ENCODE measurements around the gene TRABD. TPM values are rescaled to one million over a fixed set of nuclear protein-coding genes. Genes with fewer than 3 reads are reported as not detected.
"Not testable (repeated sequence)": the region's sequence is repeated elsewhere in the genome, so short reads cannot be mapped to it uniquely, and the experiment has no call there.

Gene TRABD
- total RNA-seq, 3 donors from 2014 or later = 17.3 to 35.7 (median 28.2) TPM

GRCh38 chr22:50165436-50166123 is 20.1 kb upstream of the TRABD start:
- intact Hi-C loops (cut with DNase I; ENCODE audit: low total_unique reads) = no loop called here
- DNase-seq (ENCODE audit: low spot score in 2 of 2) = no peak
- no peak for TF ChIP-seq POLR2A (IDR thresholded peaks at IDR 0.05)

GRCh38 chr22:50167689-50168489 is 17.8 kb upstream of the TRABD start:
- Histone ChIP-seq H3K27me3 (no peaks in the 10 kb centered on the region), H3K27ac (no peak overlapping the region), H3K9me3 (no peaks in the 10 kb centered on the region), H3K36me3 (no peaks in the 10 kb centered on the region), H3K4me3 (no peak overlapping the region), H3K4me1 (no peaks in the 10 kb centered on the region)
- no peak for TF ChIP-seq POLR2AphosphoS5 (IDR thresholded peaks at IDR 0.05)
- TF ChIP-seq CTCF (IDR thresholded peaks at IDR 0.05) = no peak
- no peak for TF ChIP-seq POLR2A (IDR thresholded peaks at IDR 0.05)
- DNase-seq (ENCODE audit: low spot score in 2 of 2) = no peak
- intact Hi-C loops (cut with DNase I; ENCODE audit: low total_unique reads) = no loop called here

More at GRCh38 chr22:50165436-50166123, 20.1 kb upstream of the TRABD start:
- H3K36me3 ChIP-seq = no peaks in the 10 kb centered on the region
- H3K27ac ChIP-seq = no peak overlapping the region
- no peak overlapping the region for H3K4me3 ChIP-seq
- H3K4me1 ChIP-seq = no peaks in the 10 kb centered on the region
- no peaks in the 10 kb centered on the region for H3K27me3 ChIP-seq
- no peaks in the 10 kb centered on the region for H3K9me3 ChIP-seq

- DNase-seq (ENCODE audit: low spot score in 2 of 2); intact Hi-C loops (cut with DNase I; ENCODE audit: low total_unique reads): not testable (repeated sequence)
Observed at GRCh38 chr22:50168490-50169180, 17.1 kb upstream of the TRABD start.

GRCh38 chr22:50169181-50169759 is 16.4 kb upstream of the TRABD start:
- no peaks in the 10 kb centered on the region for H3K9me3 ChIP-seq
- intact Hi-C loops (cut with DNase I; ENCODE audit: low total_unique reads) = no loop called here
- no peaks in the 10 kb centered on the region for H3K4me1 ChIP-seq
- peak overlapping the region in 2 of 3 donors; percentile 64 to 88 for H3K4me3 ChIP-seq
- DNase-seq (ENCODE audit: low spot score in 2 of 2) = no peak
- no peaks in the 10 kb centered on the region for H3K27me3 ChIP-seq
- H3K27ac ChIP-seq = no peak overlapping the region
- H3K36me3 ChIP-seq = no peaks in the 10 kb centered on the region
- TF ChIP-seq POLR2AphosphoS5 (IDR thresholded peaks at IDR 0.05) = no peak
- TF ChIP-seq POLR2A (IDR thresholded peaks at IDR 0.05) = no peak
- TF ChIP-seq CTCF (IDR thresholded peaks at IDR 0.05) = no peak

More at GRCh38 chr22:50168490-50169180, 17.1 kb upstream of the TRABD start:
- H3K9me3 ChIP-seq, H3K27ac ChIP-seq, H3K36me3 ChIP-seq, H3K27me3 ChIP-seq, H3K4me3 ChIP-seq, H3K4me1 ChIP-seq: not testable (repeated sequence)

- Histone ChIP-seq H3K4me1 (no peaks in the 10 kb centered on the region), H3K27ac (no peak overlapping the region), H3K9me3 (no peaks in the 10 kb centered on the region), H3K27me3 (no peaks in the 10 kb centered on the region), H3K36me3 (no peaks in the 10 kb centered on the region), H3K4me3 (peak overlapping the region; percentile 38 to 88 (median 64))
- intact Hi-C loops (cut with DNase I; ENCODE audit: low total_unique reads) = no loop called here
- no peak for DNase-seq (ENCODE audit: low spot score in 2 of 2)
- no peak for TF ChIP-seq POLR2A (IDR thresholded peaks at IDR 0.05)
- TF ChIP-seq POLR2AphosphoS5 (IDR thresholded peaks at IDR 0.05) = no peak
- no peak for TF ChIP-seq CTCF (IDR thresholded peaks at IDR 0.05)
Observed at GRCh38 chr22:50169774-50170341, 15.9 kb upstream of the TRABD start.

Measured in breast epithelium (tissue), 4 donors.